Effector memory CD8-positive, alpha-beta T cell (primary cell): ENCODE data around the gene PIK3C3.

Source experiments
- ATAC-seq: fragments of 150-1000 bp; cut with Tn5 transposase; replicated peaks from 2 replicates; pipeline ENCODE4 v1.10.0; 2021; ENCODE audit warnings: mild to moderate bottlenecking, moderate library complexity
- DNase-seq, 3 experiments: peaks; one replicate each; pipeline ENCODE4 v3.0.0; 2021
- H3K27ac Mint-ChIP-seq, 2 donors: one replicate each; pipeline ENCODE4 v1.8.0; 2022; ENCODE audit warnings: mild to moderate bottlenecking in 2 of 2, mixed read lengths in 2 of 2, moderate library complexity in 2 of 2
- H3K27me3 Mint-ChIP-seq, 2 donors: one replicate each; pipeline ENCODE4 v1.8.0; 2022; ENCODE audit warnings: mixed read lengths in 2 of 2
- H3K36me3 Mint-ChIP-seq: one replicate; pipeline ENCODE4 v1.8.0; 2022; ENCODE audit warnings: mild to moderate bottlenecking, moderate library complexity, mixed read lengths; ENCODE audit not compliant: insufficient read depth
- H3K4me1 Mint-ChIP-seq, 2 donors: one replicate each; pipeline ENCODE4 v1.8.0; 2022; ENCODE audit warnings: low read depth in 2 of 2, mixed read lengths in 2 of 2
- H3K4me3 Mint-ChIP-seq, 2 donors: one replicate each; pipeline ENCODE4 v1.8.0; 2022; ENCODE audit warnings: mild to moderate bottlenecking in 2 of 2, mixed read lengths in 2 of 2, moderate library complexity in 2 of 2
- H3K9me3 Mint-ChIP-seq, 2 donors: one replicate each; pipeline ENCODE4 v1.8.0; 2022; ENCODE audit warnings: mixed read lengths in 2 of 2

The PIK3C3 gene

GRCh38 chr18:41974796-41975201, 19.8 kb downstream of the PIK3C3 start:
- no peak for DNase-seq
- peaks cover 17 to 31% of the 10 kb centered on the region in 2 donors for H3K4me1 Mint-ChIP-seq

GRCh38 chr18:41975284-41975683, 20.2 kb downstream of the PIK3C3 start:
- H3K36me3 Mint-ChIP-seq, result peaks cover 31% of the 10 kb centered on the region
- H3K27ac Mint-ChIP-seq, result peak overlapping the region in 1 of 2 donors; percentile 82
- no peaks in the 10 kb centered on the region for H3K9me3 Mint-ChIP-seq
- peaks cover 15 to 32% of the 10 kb centered on the region in 2 donors for H3K4me1 Mint-ChIP-seq
- no peaks in the 10 kb centered on the region for H3K27me3 Mint-ChIP-seq
- DNase-seq (no peak), ATAC-seq (no peak)
- H3K4me3 Mint-ChIP-seq, result peak overlapping the region in 1 of 2 donors; percentile 28

More at GRCh38 chr18:41974796-41975201, 19.8 kb downstream of the PIK3C3 start:
- Mint-ChIP-seq H3K9me3 (no peaks in the 10 kb centered on the region), H3K27ac (peak overlapping the region in 1 of 2 donors; percentile 82), H3K4me3 (peak overlapping the region; percentile 15 to 28), H3K27me3 (no peaks in the 10 kb centered on the region), H3K36me3 (peaks cover 35% of the 10 kb centered on the region)
- ATAC-seq, result peak; percentile 79

- no peak for DNase-seq
- Mint-ChIP-seq H3K4me3 (no peak overlapping the region), H3K27me3 (no peaks in the 10 kb centered on the region), H3K36me3 (peaks cover 18% of the 10 kb centered on the region), H3K9me3 (no peaks in the 10 kb centered on the region), H3K27ac (no peak overlapping the region), H3K4me1 (peaks cover 14 to 33% of the 10 kb centered on the region in 2 donors)
- no peak for ATAC-seq
Measured at GRCh38 chr18:41977233-41977632, 22.2 kb downstream of the PIK3C3 start.

GRCh38 chr18:41982942-41983660, 28.1 kb downstream of the PIK3C3 start:
- ATAC-seq (no peak), DNase-seq (no peak)
- peak overlapping the region; percentile 12 to 36 for H3K27ac Mint-ChIP-seq
- peaks cover 6 to 33% of the 10 kb centered on the region in 2 donors for H3K4me1 Mint-ChIP-seq
- H3K36me3 Mint-ChIP-seq, result peaks cover 13% of the 10 kb centered on the region
- no peaks in the 10 kb centered on the region for H3K27me3 Mint-ChIP-seq
- H3K9me3 Mint-ChIP-seq, result no peaks in the 10 kb centered on the region
- H3K4me3 Mint-ChIP-seq, result no peak overlapping the region

DNA sequence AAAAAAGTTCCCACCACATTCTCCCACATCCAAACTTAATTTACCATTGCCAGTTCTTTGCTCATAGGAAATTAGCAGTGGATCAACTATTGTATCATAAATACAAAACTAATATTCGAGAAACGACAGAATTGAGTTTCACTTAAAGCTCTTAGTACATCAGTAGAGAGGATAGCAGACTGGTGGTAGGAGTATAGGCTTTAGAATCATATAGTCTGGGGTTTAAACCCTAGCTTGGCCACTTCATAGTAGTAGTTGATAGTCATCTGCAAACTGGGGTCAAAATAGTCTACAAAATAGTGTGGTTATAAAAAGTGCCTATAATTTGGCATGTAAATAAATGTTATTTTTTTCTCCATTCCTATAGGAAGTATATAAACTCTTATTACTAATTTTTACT, 30.9 kb downstream of the PIK3C3 start:
- H3K27ac Mint-ChIP-seq, result no peak overlapping the region
- H3K9me3 Mint-ChIP-seq, result no peaks in the 10 kb centered on the region
- H3K4me3 Mint-ChIP-seq, result no peak overlapping the region
- peaks cover 26% of the 10 kb centered on the region for H3K36me3 Mint-ChIP-seq
- DNase-seq (no peak), ATAC-seq (no peak)
- H3K27me3 Mint-ChIP-seq, result no peaks in the 10 kb centered on the region
- peaks cover 6 to 25% of the 10 kb centered on the region in 2 donors for H3K4me1 Mint-ChIP-seq

DNA sequence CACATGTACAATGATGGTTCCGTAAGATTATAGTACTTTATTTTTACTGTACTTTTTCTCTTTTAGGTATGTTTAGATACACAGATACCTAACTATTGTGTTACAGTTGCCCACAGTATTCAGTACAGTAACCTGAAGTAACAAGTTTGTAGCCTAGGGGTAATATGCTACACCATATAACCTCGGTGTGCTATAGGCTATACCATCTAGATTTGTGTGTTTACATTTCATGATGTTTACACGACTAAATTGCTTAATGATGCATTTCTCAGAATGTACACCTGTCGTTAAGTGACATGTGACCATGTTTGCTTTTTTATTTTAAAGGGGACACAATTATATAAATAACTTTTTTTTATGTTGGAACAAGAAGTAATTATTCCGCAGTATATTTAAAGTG, 34.5 kb downstream of the PIK3C3 start:
- no peak for DNase-seq
- Mint-ChIP-seq H3K4me1 (peaks cover 3 to 20% of the 10 kb centered on the region in 2 donors), H3K9me3 (no peaks in the 10 kb centered on the region), H3K4me3 (no peak overlapping the region), H3K36me3 (peaks cover 38% of the 10 kb centered on the region), H3K27ac (no peak overlapping the region), H3K27me3 (no peaks in the 10 kb centered on the region)
- no peak for ATAC-seq

DNA sequence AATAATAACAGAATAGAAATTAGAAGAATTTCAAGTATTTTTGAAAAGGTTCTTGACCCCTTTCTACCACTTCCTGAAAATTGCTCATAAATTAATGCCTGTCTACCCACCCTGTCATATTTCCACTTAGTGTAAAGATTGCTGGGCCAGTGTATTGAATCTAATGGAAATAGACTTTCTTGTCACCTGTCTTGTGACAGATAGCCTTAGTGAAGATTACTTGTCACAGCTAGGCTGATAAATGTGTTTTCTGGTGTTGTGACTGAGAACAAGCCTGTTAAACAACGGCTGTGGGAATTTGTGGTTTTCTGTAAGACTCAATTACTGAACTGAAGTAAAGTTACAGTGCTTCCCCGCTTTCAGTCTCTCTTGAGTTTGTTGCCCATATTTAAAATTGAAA, 37.0 kb downstream of the PIK3C3 start:
- Mint-ChIP-seq H3K4me1 (peaks cover 0 to 3% of the 10 kb centered on the region in 2 donors), H3K36me3 (peaks cover 45% of the 10 kb centered on the region), H3K9me3 (no peaks in the 10 kb centered on the region), H3K27ac (no peak overlapping the region), H3K27me3 (no peaks in the 10 kb centered on the region), H3K4me3 (no peak overlapping the region)
- ATAC-seq, result no peak
- no peak for DNase-seq

- Mint-ChIP-seq H3K4me1 (peaks cover 0 to 3% of the 10 kb centered on the region in 2 donors), H3K27me3 (no peaks in the 10 kb centered on the region), H3K36me3 (peaks cover 49% of the 10 kb centered on the region), H3K27ac (peak overlapping the region in 1 of 2 donors; percentile 49), H3K9me3 (no peaks in the 10 kb centered on the region), H3K4me3 (no peak overlapping the region)
- ATAC-seq (no peak), DNase-seq (no peak)
Measured at GRCh38 chr18:41992703-41993102, 37.7 kb downstream of the PIK3C3 start.

GRCh38 chr18:41993151-41993550, 38.1 kb downstream of the PIK3C3 start:
- DNase-seq, result no peak
- Mint-ChIP-seq H3K27ac (peak overlapping the region in 1 of 2 donors; percentile 49), H3K36me3 (peaks cover 51% of the 10 kb centered on the region), H3K4me1 (peaks cover 0 to 3% of the 10 kb centered on the region in 2 donors), H3K4me3 (no peak overlapping the region), H3K27me3 (no peaks in the 10 kb centered on the region), H3K9me3 (no peaks in the 10 kb centered on the region)
- ATAC-seq, result no peak

DNA sequence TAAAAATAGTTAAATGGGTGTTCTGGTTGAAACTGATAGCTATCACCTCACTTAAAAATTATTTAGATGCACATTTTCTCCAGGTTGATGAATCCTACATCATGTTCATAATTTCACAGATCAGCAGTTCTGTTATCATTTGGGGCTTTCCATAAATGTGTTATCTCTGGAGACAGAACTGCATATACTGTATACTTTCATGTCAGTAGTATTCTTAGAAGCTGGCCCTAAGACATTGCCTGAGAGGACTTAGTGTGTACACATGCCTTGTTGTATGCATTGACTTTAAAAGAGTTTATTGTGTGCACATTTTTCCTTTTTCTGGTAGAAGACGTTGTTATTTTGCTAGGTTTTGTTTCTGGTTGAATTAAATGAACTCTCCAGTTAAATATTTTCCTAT, 41.0 kb downstream of the PIK3C3 start:
- ATAC-seq, result no peak
- Mint-ChIP-seq H3K4me3 (no peak overlapping the region), H3K4me1 (peaks cover 0 to 3% of the 10 kb centered on the region in 2 donors), H3K27me3 (no peaks in the 10 kb centered on the region), H3K27ac (no peak overlapping the region), H3K36me3 (peaks cover 46% of the 10 kb centered on the region), H3K9me3 (no peaks in the 10 kb centered on the region)
- DNase-seq, result no peak

- Mint-ChIP-seq H3K9me3 (no peaks in the 10 kb centered on the region), H3K4me1 (peaks cover 0 to 4% of the 10 kb centered on the region in 2 donors), H3K4me3 (no peak overlapping the region), H3K27ac (no peak overlapping the region), H3K36me3 (peaks cover 39% of the 10 kb centered on the region), H3K27me3 (no peaks in the 10 kb centered on the region)
- ATAC-seq, result no peak
- no peak for DNase-seq
Measured at GRCh38 chr18:41999751-42000150, 44.7 kb downstream of the PIK3C3 start.

GRCh38 chr18:42001801-42002200, 46.8 kb downstream of the PIK3C3 start:
- H3K4me3 Mint-ChIP-seq, result no peak overlapping the region
- H3K4me1 Mint-ChIP-seq, result peaks cover 0 to 4% of the 10 kb centered on the region in 2 donors
- DNase-seq, result no peak
- H3K27me3 Mint-ChIP-seq, result no peaks in the 10 kb centered on the region
- H3K9me3 Mint-ChIP-seq, result no peaks in the 10 kb centered on the region
- H3K27ac Mint-ChIP-seq, result peak overlapping the region in 1 of 2 donors; percentile 4
- no peak for ATAC-seq
- peaks cover 34% of the 10 kb centered on the region for H3K36me3 Mint-ChIP-seq

DNA sequence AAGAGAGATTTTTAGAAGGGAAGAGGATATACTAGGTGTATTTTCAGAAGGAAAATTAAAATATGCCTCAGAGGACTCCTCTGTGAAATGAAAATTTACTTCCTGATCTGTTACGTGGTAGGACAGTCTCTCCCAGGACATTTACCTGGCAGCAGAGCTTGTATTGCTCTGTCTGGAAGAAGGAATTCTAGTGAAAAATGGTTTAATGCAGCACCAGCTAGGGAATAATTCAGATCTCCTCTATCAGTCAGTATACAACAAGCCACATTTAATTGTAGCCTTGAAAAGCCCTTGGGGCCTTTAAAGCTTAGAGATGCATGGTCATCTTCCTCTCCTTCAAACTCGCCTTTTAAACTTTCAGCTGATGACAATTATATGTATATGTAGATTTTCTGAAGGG, 49.6 kb downstream of the PIK3C3 start:
- Mint-ChIP-seq H3K9me3 (no peaks in the 10 kb centered on the region), H3K27me3 (no peaks in the 10 kb centered on the region), H3K27ac (no peak overlapping the region), H3K4me3 (no peak overlapping the region), H3K4me1 (peaks cover 0 to 12% of the 10 kb centered on the region in 2 donors), H3K36me3 (peaks cover 16% of the 10 kb centered on the region)
- DNase-seq, result no peak
- no peak for ATAC-seq

DNA sequence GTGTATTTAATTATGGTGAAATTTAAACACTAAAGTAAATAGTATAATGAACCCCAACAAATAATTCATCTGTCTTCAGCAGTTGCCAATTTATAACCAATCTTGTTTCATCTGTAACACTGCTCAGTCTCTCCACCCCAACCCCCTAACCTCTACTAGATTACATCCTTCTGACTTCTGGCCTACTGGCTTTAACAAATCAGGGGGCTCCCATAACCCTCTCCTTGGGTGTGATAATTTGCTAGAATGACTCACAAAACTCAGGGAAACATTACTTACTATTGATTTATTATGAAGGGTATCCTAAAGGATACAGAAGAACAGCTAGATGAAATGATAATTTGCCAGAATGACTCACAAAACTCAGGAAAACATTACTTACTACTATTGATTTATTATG, 50.7 kb downstream of the PIK3C3 start:
- Mint-ChIP-seq H3K4me3 (no peak overlapping the region), H3K27ac (no peak overlapping the region), H3K36me3 (peaks cover 12% of the 10 kb centered on the region), H3K27me3 (no peaks in the 10 kb centered on the region), H3K9me3 (no peaks in the 10 kb centered on the region), H3K4me1 (peaks cover 0 to 12% of the 10 kb centered on the region in 2 donors)
- DNase-seq, result no peak
- no peak for ATAC-seq
